ENCODE measurements around the gene IRX6. TPM values are rescaled to one million over a fixed set of nuclear protein-coding genes. Genes with fewer than 3 reads are reported as not detected.
A peak's percentile ranks its signal among the peaks of the same experiment; 100 is the strongest.

IRX6 gene
- total RNA-seq, 4 donors from 2014 or later: 0.57 to 3.5 TPM; not detected in 2

DNA sequence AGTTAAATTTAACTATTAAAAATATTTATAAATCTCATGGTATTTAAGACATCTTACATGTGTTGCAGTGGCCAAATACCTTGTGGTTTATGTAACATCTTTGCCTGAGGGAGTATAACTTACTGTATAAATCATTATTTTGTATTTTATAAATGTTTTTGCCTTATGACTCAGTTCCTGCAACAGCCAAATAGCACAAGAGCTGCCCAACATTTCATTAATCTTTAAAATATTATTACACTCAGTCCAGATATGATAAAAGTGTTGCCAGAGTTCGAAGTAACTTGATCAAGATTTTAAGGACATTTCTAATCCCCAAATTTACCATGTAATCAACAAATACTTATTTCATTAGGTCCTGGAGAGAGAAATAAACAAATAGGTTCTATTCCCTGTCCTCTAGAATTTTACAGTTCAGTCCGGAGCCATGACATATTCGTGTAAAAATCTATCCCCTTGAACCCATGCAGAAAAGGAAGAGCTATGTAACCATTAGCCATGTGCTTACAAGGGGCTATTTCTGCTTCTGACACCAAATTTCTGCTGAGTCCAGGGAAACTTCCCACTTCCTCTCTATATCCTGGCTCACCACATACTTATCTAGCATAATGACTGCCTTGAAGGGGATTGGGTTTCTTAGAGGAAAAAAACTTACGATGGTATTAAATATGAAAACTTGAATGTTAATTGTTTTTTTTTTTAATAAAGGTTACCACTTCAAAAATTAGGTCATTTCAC lies 44.0 kb downstream of the IRX6 start:
- Histone ChIP-seq H3K9me3 (no peaks in the 10 kb centered on the region), H3K27ac (no peak overlapping the region), H3K4me1 (no peaks in the 10 kb centered on the region), H3K36me3 (no peaks in the 10 kb centered on the region), H3K4me3 (no peak overlapping the region), H3K27me3 (no peaks in the 10 kb centered on the region)
- no peak for DNase-seq
- TF ChIP-seq POLR2A (IDR thresholded peaks at IDR 0.05): no peak
- TF ChIP-seq CTCF (IDR thresholded peaks at IDR 0.05): no peak

GRCh38 chr16:55369151-55369550 lies 45.1 kb downstream of the IRX6 start:
- H3K9me3 ChIP-seq: no peaks in the 10 kb centered on the region
- H3K27me3 ChIP-seq: no peaks in the 10 kb centered on the region

DNA sequence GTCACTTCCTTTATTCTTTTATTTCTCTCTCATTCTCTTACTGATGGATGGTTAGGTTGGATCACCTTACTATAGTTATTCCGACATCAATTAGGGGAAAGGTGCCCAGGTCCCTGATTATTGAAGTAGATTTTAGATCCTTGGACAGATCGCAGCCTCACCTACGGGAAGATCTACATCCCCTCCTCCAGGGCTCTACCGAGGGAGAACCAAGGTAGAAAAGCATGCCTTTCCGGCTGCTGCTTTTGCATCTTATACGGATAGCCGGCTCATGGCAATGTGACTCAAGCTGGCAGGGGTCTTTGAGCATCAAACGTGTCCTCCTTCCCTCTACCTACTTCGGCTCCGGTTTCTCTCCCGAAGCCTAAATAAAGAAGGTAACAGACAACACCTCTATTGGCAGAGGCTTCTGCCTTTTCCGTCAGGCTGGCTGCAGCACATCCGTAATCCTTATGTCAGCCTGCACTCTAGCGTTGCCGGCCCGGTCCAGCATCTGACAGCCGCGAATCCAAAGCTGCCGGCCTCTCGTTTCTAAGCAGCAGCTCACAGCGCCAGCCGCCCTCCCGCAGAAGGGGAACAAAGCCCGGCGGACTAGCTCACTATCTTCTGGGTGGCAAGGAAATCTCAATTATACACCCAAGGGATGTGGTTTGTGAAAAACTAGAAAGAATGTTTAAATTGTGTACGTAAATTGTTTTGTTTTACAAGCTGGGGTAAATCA lies 46.9 kb downstream of the IRX6 start:
- peak in 2 of 3 donors; percentile 48 to 52 for DNase-seq
- Histone ChIP-seq H3K9me3 (no peaks in the 10 kb centered on the region), H3K27ac (no peak overlapping the region), H3K4me1 (no peaks in the 10 kb centered on the region), H3K36me3 (no peaks in the 10 kb centered on the region), H3K27me3 (no peaks in the 10 kb centered on the region), H3K4me3 (no peak overlapping the region)
- no peak for TF ChIP-seq POLR2A (IDR thresholded peaks at IDR 0.05)
- TF ChIP-seq CTCF (IDR thresholded peaks at IDR 0.05): no peak

More at GRCh38 chr16:55369151-55369550, 45.1 kb downstream of the IRX6 start:
- TF ChIP-seq POLR2A (IDR thresholded peaks at IDR 0.05) (no peak), CTCF (IDR thresholded peaks at IDR 0.05) (no peak)
- Histone ChIP-seq H3K36me3 (no peaks in the 10 kb centered on the region), H3K4me3 (no peak overlapping the region), H3K27ac (no peak overlapping the region), H3K4me1 (no peaks in the 10 kb centered on the region)
- no peak for DNase-seq

GRCh38 chr16:55372792-55373488 lies 48.9 kb downstream of the IRX6 start:
- H3K4me3 ChIP-seq: no peak overlapping the region
- H3K9me3 ChIP-seq: no peaks in the 10 kb centered on the region
- no peak overlapping the region for H3K27ac ChIP-seq
- H3K4me1 ChIP-seq: no peaks in the 10 kb centered on the region
- H3K27me3 ChIP-seq: no peaks in the 10 kb centered on the region
- no peak for DNase-seq
- no peaks in the 10 kb centered on the region for H3K36me3 ChIP-seq
- TF ChIP-seq POLR2A (IDR thresholded peaks at IDR 0.05) (no peak), CTCF (IDR thresholded peaks at IDR 0.05) (no peak)

DNA sequence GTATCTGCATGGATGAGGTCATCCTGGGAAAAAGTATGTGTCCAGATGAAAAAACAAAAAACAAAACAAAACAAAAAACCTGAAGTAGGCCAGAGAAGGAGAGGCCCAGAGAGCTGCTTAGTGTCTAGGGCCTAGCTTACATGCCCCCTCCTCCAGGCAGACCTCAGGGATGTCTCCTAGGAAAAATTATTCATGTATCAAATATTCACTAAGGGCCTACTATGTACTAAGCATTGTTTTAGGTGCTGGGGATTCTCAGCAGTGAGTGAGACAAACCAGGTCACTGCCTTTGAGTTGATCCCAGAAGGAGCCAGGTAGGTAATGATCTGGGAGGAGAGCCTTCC lies 49.5 kb downstream of the IRX6 start:
- TF ChIP-seq CTCF (IDR thresholded peaks at IDR 0.05) (no peak), POLR2A (IDR thresholded peaks at IDR 0.05) (no peak)
- Histone ChIP-seq H3K9me3 (no peaks in the 10 kb centered on the region), H3K36me3 (no peaks in the 10 kb centered on the region)

More for the DNA sequence above, 49.5 kb downstream of the IRX6 start:
- Histone ChIP-seq H3K4me3 (no peak overlapping the region), H3K27ac (no peak overlapping the region), H3K27me3 (no peaks in the 10 kb centered on the region), H3K4me1 (no peaks in the 10 kb centered on the region)
- DNase-seq: no peak

Measured in Peyer's patch (tissue), 4 donors.